ENCODE results near the gene MSTN. TPM values are rescaled to one million over a fixed set of nuclear protein-coding genes. Genes with fewer than 3 reads are reported as not detected.
A peak's percentile ranks its signal among the peaks of the same experiment; 100 is the strongest.

The MSTN gene
- total and polyA plus RNA-seq, 8 donors = 0.08 to 0.66 (median 0.09) TPM; not detected in 3

GRCh38 chr2:190097115-190097514, 34.6 kb upstream of the MSTN start:
- no peak overlapping the region for H3K27ac ChIP-seq
- intact Hi-C loops (cut with DNase I) = no loop called here

GRCh38 chr2:190094316-190094871, 31.9 kb upstream of the MSTN start:
- H3K9me3 ChIP-seq = no peaks in the 10 kb centered on the region
- no peak for TF ChIP-seq CTCF (IDR thresholded peaks at IDR 0.05)
- ATAC-seq = no peak
- no peak overlapping the region for H3K27ac ChIP-seq
- no peak for DNase-seq
- no peaks in the 10 kb centered on the region for H3K36me3 ChIP-seq
- intact Hi-C loops (cut with DNase I) = no loop called here
- H3K4me3 ChIP-seq = no peak overlapping the region
- FAIRE-seq = no peak
- peaks cover 0 to 6% (median 0%) of the 10 kb centered on the region in 3 donors for H3K4me1 ChIP-seq
- H3K27me3 ChIP-seq = no peaks in the 10 kb centered on the region
- WGBS, 2 donors = 36 to 46% methylated on average over 3 of the region's 3 CpGs

More at GRCh38 chr2:190097115-190097514, 34.6 kb upstream of the MSTN start:
- Histone ChIP-seq H3K4me3 (no peak overlapping the region), H3K36me3 (no peaks in the 10 kb centered on the region), H3K9me3 (no peaks in the 10 kb centered on the region), H3K4me1 (peaks cover 0 to 3% (median 0%) of the 10 kb centered on the region in 3 donors), H3K27me3 (no peaks in the 10 kb centered on the region)
- DNase-seq (no peak), FAIRE-seq (no peak), ATAC-seq (no peak)
- TF ChIP-seq CTCF (IDR thresholded peaks at IDR 0.05) = no peak
- WGBS, 2 donors = 79 to 90% methylated on average over 1 of the region's 1 CpG

GRCh38 chr2:190093793-190094192, 31.3 kb upstream of the MSTN start:
- 86 to 91% methylated on average over 3 of the region's 3 CpGs for WGBS, 2 donors
- intact Hi-C loops (cut with DNase I) = no loop called here
- H3K27ac ChIP-seq = no peak overlapping the region

GRCh38 chr2:190090148-190090547, 27.6 kb upstream of the MSTN start:
- Histone ChIP-seq H3K27me3 (no peaks in the 10 kb centered on the region), H3K4me3 (no peak overlapping the region), H3K9me3 (no peaks in the 10 kb centered on the region), H3K27ac (no peak overlapping the region), H3K4me1 (peaks cover 0 to 6% (median 0%) of the 10 kb centered on the region in 3 donors), H3K36me3 (no peaks in the 10 kb centered on the region)
- FAIRE-seq (no peak), ATAC-seq (no peak), DNase-seq (no peak)
- TF ChIP-seq CTCF (IDR thresholded peaks at IDR 0.05) = no peak
- 81 to 97% methylated on average over 2 of the region's 2 CpGs for WGBS, 2 donors
- intact Hi-C loops (cut with DNase I) = no loop called here

More at GRCh38 chr2:190093793-190094192, 31.3 kb upstream of the MSTN start:
- Histone ChIP-seq H3K9me3 (no peaks in the 10 kb centered on the region), H3K27me3 (no peaks in the 10 kb centered on the region), H3K4me3 (no peak overlapping the region), H3K4me1 (peaks cover 0 to 6% (median 0%) of the 10 kb centered on the region in 3 donors), H3K36me3 (no peaks in the 10 kb centered on the region)
- DNase-seq = peak in 1 of 6 donors; percentile 15
- ATAC-seq = peak in 2 of 4 donors; percentile 22 to 39
- FAIRE-seq = no peak
- TF ChIP-seq CTCF (IDR thresholded peaks at IDR 0.05) = no peak

GRCh38 chr2:190088917-190089316, 26.4 kb upstream of the MSTN start:
- peak; percentile 32 to 50 (median 41) for TF ChIP-seq CTCF (IDR thresholded peaks at IDR 0.05)
- WGBS, 2 donors = 14 to 18% methylated on average over 4 of the region's 4 CpGs

More at GRCh38 chr2:190088917-190089316, 26.4 kb upstream of the MSTN start:
- ATAC-seq (peak; percentile 75 to 95 (median 90)), DNase-seq (peak in 3 of 6 donors; percentile 20 to 52 (median 24)), FAIRE-seq (peak; percentile 92)
- no peaks in the 10 kb centered on the region for H3K9me3 ChIP-seq
- intact Hi-C loops (cut with DNase I) = loop anchor here in 1 of 3 donors (10.0 kb wide), 2 partner anchors 216 to 286 kb away; no protein-coding TSS in a partner anchor
- H3K27me3 ChIP-seq = no peaks in the 10 kb centered on the region
- H3K27ac ChIP-seq = no peak overlapping the region
- no peaks in the 10 kb centered on the region for H3K36me3 ChIP-seq
- peaks cover 0 to 6% (median 0%) of the 10 kb centered on the region in 3 donors for H3K4me1 ChIP-seq
- H3K4me3 ChIP-seq = no peak overlapping the region
